Natural killer cell (primary cell): ENCODE results near the gene KIF1A. TPM values are rescaled to one million over a fixed set of nuclear protein-coding genes. Genes with fewer than 3 reads are reported as not detected.

ENCODE experiments used
- ATAC-seq, 3 donors: fragments of 150-1000 bp in 2 of 3; fragments of 200-7000 bp in 1 of 3; cut with Tn5 transposase; 1 replicate in 1 of 3; 2 replicates in 2 of 3; pipeline ENCODE4 v1.10.0; 2021; ENCODE audit warnings: mild to moderate bottlenecking in 2 of 3, moderate library complexity in 2 of 3
- DNase-seq, 2 donors: peaks; one replicate each; pipeline versions ENCODE4 v3.0.0 to v3.0.0-alpha.2; 2013 to 2021; ENCODE audit warnings: mixed read lengths in 1 of 2
- H3K27ac ChIP-seq: one replicate; pipeline ENCODE4 v1.5.1; 2013; ENCODE audit warnings: mild to moderate bottlenecking, low read length
- H3K27me3 ChIP-seq: one replicate; pipeline ENCODE4 v1.6.1; 2013; ENCODE audit warnings: low read length; ENCODE audit not compliant: control insufficient read depth, insufficient read depth
- H3K36me3 ChIP-seq: one replicate; pipeline ENCODE4 v1.6.1; 2013; ENCODE audit warnings: low read length; ENCODE audit not compliant: control insufficient read depth, insufficient read depth
- H3K4me1 ChIP-seq: one replicate; pipeline ENCODE4 v1.6.1; 2013; ENCODE audit warnings: low read length; ENCODE audit not compliant: control insufficient read depth, insufficient read depth
- H3K4me3 ChIP-seq: one replicate; pipeline ENCODE4 v1.5.1; 2013; ENCODE audit warnings: low read length
- H3K9me3 ChIP-seq: one replicate; pipeline ENCODE4 v1.6.1; 2013; ENCODE audit warnings: low read length; ENCODE audit not compliant: control insufficient read depth, insufficient read depth
- H3K27ac Mint-ChIP-seq, 2 donors: one replicate each; pipeline ENCODE4 v1.8.0; 2022; ENCODE audit warnings: mild to moderate bottlenecking in 2 of 2, mixed read lengths in 2 of 2, moderate library complexity in 1 of 2
- H3K27me3 Mint-ChIP-seq, 2 donors: one replicate each; pipeline ENCODE4 v1.8.0; 2022; ENCODE audit warnings: low read depth in 2 of 2, mixed read lengths in 2 of 2
- H3K36me3 Mint-ChIP-seq: one replicate; pipeline ENCODE4 v1.8.0; 2022; ENCODE audit warnings: mixed read lengths
- H3K4me1 Mint-ChIP-seq, 2 donors: one replicate each; pipeline ENCODE4 v1.8.0; 2022; ENCODE audit warnings: mixed read lengths in 2 of 2
- H3K4me3 Mint-ChIP-seq: one replicate; pipeline ENCODE4 v1.8.0; 2022; ENCODE audit warnings: mild to moderate bottlenecking, moderate library complexity, mixed read lengths
- H3K9me3 Mint-ChIP-seq, 2 donors: one replicate each; pipeline ENCODE4 v1.8.0; 2022; ENCODE audit warnings: mixed read lengths in 2 of 2
- CTCF ChIP-seq: fragments of 200-600 bp; IDR thresholded peaks from one replicate; pipeline ENCODE4 v1.8.0; 2022; ENCODE audit warnings: antibody characterized with exemption
- WGBS: methylation state at CpG from one replicate; pipeline ENCODE4 v1.1.7; 2013; ENCODE audit warnings: missing lambda C conversion rate; ENCODE audit not compliant: insufficient coverage; 5-methylcytosine and 5-hydroxymethylcytosine counted together
- intact Hi-C: fragments of 100-400 bp; cut with micrococcal nuclease; formaldehyde crosslinking; loops from one replicate; pipeline ENCODE4 v1.14.2; 2022
- total RNA-seq, 4 donors: library from RNA; stranded (reverse); fragments of 120-200 nt in 1 of 4; gene quantifications; one replicate each; pipeline versions ENCODE4 v1.2.3 to v1.2.4, GENCODE V29; 2013 to 2022

The KIF1A gene
- total RNA-seq, 3 donors from 2014 or later (not counting 1 experiment from before 2014, with no cell fraction given): 0.09 TPM; not detected in 2

- 62% methylated on average over 19 of the region's 19 CpGs for WGBS
- H3K27me3 Mint-ChIP-seq: peaks cover 11% of the 10 kb centered on the region in 2 donors
- H3K9me3 Mint-ChIP-seq: no peaks in the 10 kb centered on the region
- no peak overlapping the region for H3K27ac Mint-ChIP-seq
- H3K9me3 ChIP-seq: no peaks in the 10 kb centered on the region
- H3K36me3 Mint-ChIP-seq: no peaks in the 10 kb centered on the region
- peak in 1 of 2 donors; percentile 64 for DNase-seq
- H3K4me3 Mint-ChIP-seq: no peak overlapping the region
- H3K4me1 Mint-ChIP-seq: peaks cover 8 to 11% of the 10 kb centered on the region in 2 donors
- no peak for ATAC-seq
- peaks cover 2% of the 10 kb centered on the region for H3K27me3 ChIP-seq
- H3K4me3 ChIP-seq: no peak overlapping the region
- no peak for TF ChIP-seq CTCF
- H3K27ac ChIP-seq: no peak overlapping the region
- intact Hi-C loops: loop anchor here (10.0 kb wide), 1 partner anchor 190 kb away; no protein-coding TSS in a partner anchor
- no peaks in the 10 kb centered on the region for H3K4me1 ChIP-seq
- H3K36me3 ChIP-seq: no peaks in the 10 kb centered on the region
Observed at GRCh38 chr2:240704651-240705050, 115.4 kb downstream of the KIF1A start.

- H3K4me3 Mint-ChIP-seq: no peak overlapping the region
- no peak overlapping the region for H3K4me3 ChIP-seq
Observed at GRCh38 chr2:240703417-240704341, 116.3 kb downstream of the KIF1A start.

GRCh38 chr2:240702640-240703011 lies 117.4 kb downstream of the KIF1A start:
- no peaks in the 10 kb centered on the region for H3K4me1 ChIP-seq
- no peak overlapping the region for H3K27ac Mint-ChIP-seq
- H3K4me3 Mint-ChIP-seq: no peak overlapping the region
- peaks cover 2% of the 10 kb centered on the region for H3K27me3 ChIP-seq
- peaks cover 11 to 13% of the 10 kb centered on the region in 2 donors for H3K27me3 Mint-ChIP-seq
- H3K9me3 Mint-ChIP-seq: no peaks in the 10 kb centered on the region
- no peak overlapping the region for H3K4me3 ChIP-seq
- peaks cover 8 to 15% of the 10 kb centered on the region in 2 donors for H3K4me1 Mint-ChIP-seq
- no peak for DNase-seq
- H3K36me3 ChIP-seq: no peaks in the 10 kb centered on the region
- no peak for ATAC-seq
- H3K9me3 ChIP-seq: no peaks in the 10 kb centered on the region
- no peak overlapping the region for H3K27ac ChIP-seq
- intact Hi-C loops: loop anchor here (10.0 kb wide), 1 partner anchor 188 kb away; no protein-coding TSS in a partner anchor
- 81% methylated on average over 9 of the region's 9 CpGs for WGBS
- no peaks in the 10 kb centered on the region for H3K36me3 Mint-ChIP-seq
- TF ChIP-seq CTCF: no peak

More at GRCh38 chr2:240703417-240704341, 116.3 kb downstream of the KIF1A start:
- H3K9me3 ChIP-seq: no peaks in the 10 kb centered on the region
- H3K36me3 ChIP-seq: no peaks in the 10 kb centered on the region
- intact Hi-C loops: loop anchor here (10.0 kb wide), 1 partner anchor 189 kb away; no protein-coding TSS in a partner anchor
- no peak for DNase-seq
- H3K27ac Mint-ChIP-seq: no peak overlapping the region
- WGBS: 87% methylated on average over 18 of the region's 18 CpGs
- H3K27me3 Mint-ChIP-seq: peaks cover 11 to 13% of the 10 kb centered on the region in 2 donors
- ATAC-seq: no peak
- H3K27ac ChIP-seq: no peak overlapping the region
- peaks cover 8 to 15% of the 10 kb centered on the region in 2 donors for H3K4me1 Mint-ChIP-seq
- H3K36me3 Mint-ChIP-seq: no peaks in the 10 kb centered on the region
- TF ChIP-seq CTCF: no peak
- H3K9me3 Mint-ChIP-seq: no peaks in the 10 kb centered on the region
- peaks cover 2% of the 10 kb centered on the region for H3K27me3 ChIP-seq
- H3K4me1 ChIP-seq: no peaks in the 10 kb centered on the region
